Upper lobe of left lung (tissue), 4 donors: ENCODE data around the gene RPEL1.

ENCODE experiments used
- POLR2A ChIP-seq, 4 donors: fragments of 450-650 bp; IDR thresholded peaks; one replicate each; pipeline ENCODE4 v1.5.1; 2016 to 2017; ENCODE audit warnings: antibody characterized with exemption in 4 of 4, mild to moderate bottlenecking in 2 of 4
- POLR2AphosphoS5 ChIP-seq, 2 donors: sonication (generic); formaldehyde crosslinking; IDR thresholded peaks; one replicate each; pipeline ENCODE4 v1.5.1; 2017; ENCODE audit warnings: antibody characterized with exemption in 2 of 2
- TF ChIP-seq, protein P1 (sequence below), 6 experiments: fragments of 450-650 bp in 4 of 6; fragments of 200-600 bp in 2 of 6; sonication (generic) in 2 of 6; IDR thresholded peaks; one replicate each; pipeline ENCODE4 v1.5.1; 2016 to 2019; ENCODE audit warnings: antibody characterized with exemption in 6 of 6

DNA sequence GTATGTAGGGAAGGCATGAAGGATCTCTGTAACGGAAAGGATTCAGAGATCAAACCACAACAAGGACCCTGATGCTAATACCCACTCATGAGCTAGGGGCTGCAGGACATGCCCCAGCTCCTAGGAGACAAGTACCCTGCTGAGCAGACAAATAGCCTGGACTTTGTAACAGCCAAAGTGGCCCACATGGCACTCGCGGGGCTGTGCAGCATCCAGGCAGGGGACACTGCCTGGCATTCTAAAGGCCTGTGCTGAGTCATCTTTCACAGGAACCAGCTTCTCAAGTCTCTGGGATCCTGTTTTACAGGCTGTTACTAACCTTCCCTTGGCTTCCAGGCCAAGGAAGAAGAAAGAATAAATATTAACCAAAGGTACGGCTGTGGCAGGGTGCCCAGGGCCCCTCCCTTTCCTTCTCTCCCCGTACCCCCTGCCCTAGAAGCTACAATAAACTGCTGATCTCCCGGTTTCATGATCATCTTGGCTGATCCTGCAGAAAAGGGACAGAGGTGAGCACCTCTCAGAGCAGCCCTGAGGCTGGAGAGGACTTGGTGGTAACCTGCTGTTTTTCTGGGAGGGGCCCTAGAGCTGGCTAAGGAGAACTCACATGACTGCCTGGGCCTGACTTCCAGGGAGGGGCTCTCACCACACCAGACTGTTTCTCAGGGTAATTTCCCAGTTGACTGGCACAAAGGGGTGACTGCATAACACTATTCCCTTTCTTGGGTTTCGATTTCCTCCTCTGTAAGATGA, 4.2 kb upstream of the RPEL1 start:
- no peak for TF ChIP-seq POLR2A (IDR thresholded peaks at IDR 0.05)
- TF ChIP-seq, protein P1, sequence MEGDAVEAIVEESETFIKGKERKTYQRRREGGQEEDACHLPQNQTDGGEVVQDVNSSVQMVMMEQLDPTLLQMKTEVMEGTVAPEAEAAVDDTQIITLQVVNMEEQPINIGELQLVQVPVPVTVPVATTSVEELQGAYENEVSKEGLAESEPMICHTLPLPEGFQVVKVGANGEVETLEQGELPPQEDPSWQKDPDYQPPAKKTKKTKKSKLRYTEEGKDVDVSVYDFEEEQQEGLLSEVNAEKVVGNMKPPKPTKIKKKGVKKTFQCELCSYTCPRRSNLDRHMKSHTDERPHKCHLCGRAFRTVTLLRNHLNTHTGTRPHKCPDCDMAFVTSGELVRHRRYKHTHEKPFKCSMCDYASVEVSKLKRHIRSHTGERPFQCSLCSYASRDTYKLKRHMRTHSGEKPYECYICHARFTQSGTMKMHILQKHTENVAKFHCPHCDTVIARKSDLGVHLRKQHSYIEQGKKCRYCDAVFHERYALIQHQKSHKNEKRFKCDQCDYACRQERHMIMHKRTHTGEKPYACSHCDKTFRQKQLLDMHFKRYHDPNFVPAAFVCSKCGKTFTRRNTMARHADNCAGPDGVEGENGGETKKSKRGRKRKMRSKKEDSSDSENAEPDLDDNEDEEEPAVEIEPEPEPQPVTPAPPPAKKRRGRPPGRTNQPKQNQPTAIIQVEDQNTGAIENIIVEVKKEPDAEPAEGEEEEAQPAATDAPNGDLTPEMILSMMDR (IDR thresholded peaks at IDR 0.05) = no peak
- peak; percentile 31 to 43 for TF ChIP-seq POLR2AphosphoS5 (IDR thresholded peaks at IDR 0.05)
